Gastrocnemius medialis (tissue), 4 donors: ENCODE results near the gene LCN2. TPM values are rescaled to one million over a fixed set of nuclear protein-coding genes. Genes with fewer than 3 reads are reported as not detected.

Experiments used
- ATAC-seq, 2 donors: fragments of 150-250 bp; one replicate each; pipeline ENCODE4 v1.9.1; 2016
- DNase-seq, 2 donors: peaks; one replicate each; pipeline ENCODE4 v3.0.0-alpha.2; 2019
- H3K27ac ChIP-seq, 4 donors: fragments of 200-600 bp; sonication (generic); 1 replicate in 1 of 4; 2 replicates in 3 of 4; pipeline ENCODE4 v1.5.1; 2016 to 2018; ENCODE audit warnings: mild to moderate bottlenecking in 2 of 4, moderate library complexity in 1 of 4
- H3K27me3 ChIP-seq, 3 donors: fragments of 200-600 bp; sonication (generic) in 2 of 3; 1 replicate in 1 of 3; 2 replicates in 2 of 3; pipeline versions ENCODE4 v1.5.1 to v1.6.0; 2016 to 2019; ENCODE audit warnings: mild to moderate bottlenecking in 1 of 3, moderate library complexity in 1 of 3
- H3K36me3 ChIP-seq, 2 donors: fragments of 200-600 bp; sonication (generic) in 1 of 2; one replicate each; pipeline ENCODE4 v1.5.1; 2017 to 2018
- H3K4me1 ChIP-seq, 2 donors: fragments of 200-600 bp; sonication (generic) in 1 of 2; one replicate each; pipeline ENCODE4 v1.5.1; 2016 to 2017; ENCODE audit warnings: mild to moderate bottlenecking in 2 of 2
- H3K4me3 ChIP-seq, 4 donors: fragments of 200-600 bp; sonication (generic) in 3 of 4; 1 replicate in 1 of 4; 2 replicates in 3 of 4; pipeline ENCODE4 v1.5.1; 2016 to 2019; ENCODE audit warnings: mild to moderate bottlenecking in 2 of 4
- H3K9me3 ChIP-seq, 3 donors: fragments of 200-600 bp; sonication (generic) in 2 of 3; 1 replicate in 1 of 3; 2 replicates in 2 of 3; pipeline ENCODE4 v1.5.1; 2016 to 2019
- CTCF ChIP-seq, 5 experiments: fragments of 450-650 bp in 3 of 5; fragments of 200-600 bp in 2 of 5; sonication (generic) in 2 of 5; IDR thresholded peaks in 4 of 5; conservative IDR thresholded peaks in 1 of 5; 1 replicate in 4 of 5; 2 replicates in 1 of 5; pipeline ENCODE4 v1.5.1; 2016 to 2019; ENCODE audit warnings: antibody characterized with exemption in 5 of 5, mild to moderate bottlenecking in 3 of 5, moderate library complexity in 3 of 5
- POLR2A ChIP-seq, 2 donors: fragments of 450-650 bp; IDR thresholded peaks; one replicate each; pipeline ENCODE4 v1.6.1; 2017; ENCODE audit warnings: antibody characterized with exemption in 2 of 2, mild to moderate bottlenecking in 2 of 2, moderate library complexity in 2 of 2
- in situ Hi-C, 4 donors: fragments of 200-750 bp; cut with MboI; loops; one replicate each; pipeline versions ENCODE4 v1.15.0 to v1.8.0; 2017; ENCODE audit warnings: low sequenced_read_pairs in 4 of 4
- intact Hi-C: fragments of 100-400 bp; cut with DNase I; formaldehyde crosslinking; loops from one replicate; pipeline ENCODE4 v1.15.1; 2023; ENCODE audit warnings: low total_unique reads
- total RNA-seq, 4 donors: library from RNA; depleted of rRNA; stranded (reverse); fragments of >200 nt; gene quantifications; one replicate each; pipeline versions ENCODE4 v1.1.0 to v1.2.3, GENCODE V29; 2016

LCN2 gene
- total RNA-seq, 4 donors from 2014 or later, result 1.00 TPM; not detected in 3

- ATAC-seq (peak; percentile 10 to 12), DNase-seq (peak; percentile 74 to 94)
- intact Hi-C loops (loop anchor here (5.0 kb wide), 1 partner anchor 147 kb away; no protein-coding TSS in a partner anchor), in situ Hi-C loops (loop anchor here in 3 of 4 donors (10.0 to 25.0 kb wide), 2 partner anchors 142 to 149 kb away; no protein-coding TSS in a partner anchor)
- TF ChIP-seq POLR2A (IDR thresholded peaks at IDR 0.05) (no peak), CTCF (IDR thresholded peaks at IDR 0.05 in 4 of 5, conservative IDR thresholded peaks at IDR 0.05 in 1 of 5) (peak in 1 of 5 experiments; percentile 27)
- peak overlapping the region in 3 of 4 donors; percentile 25 to 38 (median 30) for H3K4me3 ChIP-seq
- H3K27me3 ChIP-seq, result no peaks in the 10 kb centered on the region
- peak overlapping the region; percentile 91 to 99 (median 98) for H3K27ac ChIP-seq
- no peaks in the 10 kb centered on the region for H3K9me3 ChIP-seq
- H3K36me3 ChIP-seq, result peaks cover 0 to 40% of the 10 kb centered on the region in 2 donors
- peaks cover 87 to 95% of the 10 kb centered on the region in 2 donors for H3K4me1 ChIP-seq
Measured at GRCh38 chr9:128104171-128104618, 45.1 kb upstream of the LCN2 start.

DNA sequence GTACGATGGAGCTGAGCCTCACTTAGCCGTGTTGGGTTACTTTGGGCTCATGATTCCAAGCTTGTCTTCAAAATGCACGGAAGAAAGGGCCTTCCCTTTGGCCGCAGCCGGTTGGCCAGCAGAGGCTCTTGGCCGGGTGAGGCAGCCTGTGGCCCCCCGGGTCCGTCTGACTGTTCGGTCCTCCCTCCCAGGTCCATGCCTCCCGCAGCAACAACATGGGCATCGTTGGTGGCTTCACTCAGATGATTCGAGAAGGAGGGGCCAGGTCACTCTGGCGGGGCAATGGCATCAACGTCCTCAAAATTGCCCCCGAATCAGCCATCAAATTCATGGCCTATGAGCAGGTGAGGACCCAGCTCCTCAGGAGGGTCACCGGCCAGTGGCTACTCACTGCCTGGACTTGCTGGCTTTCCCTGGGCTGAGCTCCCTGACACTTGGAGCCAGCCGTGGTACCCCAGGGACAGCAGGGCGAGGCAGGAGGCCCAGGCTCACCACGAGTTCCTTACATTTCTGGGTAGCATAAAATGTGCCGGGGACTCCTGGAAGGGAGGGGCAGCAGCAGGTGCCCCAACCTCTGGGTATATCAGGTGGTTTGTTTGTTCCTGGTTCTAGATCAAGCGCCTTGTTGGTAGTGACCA, 43.6 kb upstream of the LCN2 start:
- H3K36me3 ChIP-seq, result peaks cover 0 to 40% of the 10 kb centered on the region in 2 donors
- H3K9me3 ChIP-seq, result no peaks in the 10 kb centered on the region
- ATAC-seq (no peak), DNase-seq (peak in 1 of 2 donors; percentile 25)
- in situ Hi-C loops, result loop anchor here in 3 of 4 donors (10.0 to 25.0 kb wide), 2 partner anchors 143 to 151 kb away; no protein-coding TSS in a partner anchor
- intact Hi-C loops, result no loop called here
- no peak for TF ChIP-seq CTCF (IDR thresholded peaks at IDR 0.05 in 4 of 5, conservative IDR thresholded peaks at IDR 0.05 in 1 of 5)
- TF ChIP-seq POLR2A (IDR thresholded peaks at IDR 0.05), result no peak
- H3K4me1 ChIP-seq, result peaks cover 90 to 92% of the 10 kb centered on the region in 2 donors
- H3K4me3 ChIP-seq, result no peak overlapping the region
- peak overlapping the region; percentile 91 to 99 (median 98) for H3K27ac ChIP-seq
- H3K27me3 ChIP-seq, result no peaks in the 10 kb centered on the region

- H3K27ac ChIP-seq, result peak overlapping the region; percentile 91 to 99 (median 98)
- peaks cover 0 to 40% of the 10 kb centered on the region in 2 donors for H3K36me3 ChIP-seq
- intact Hi-C loops, result no loop called here
- DNase-seq (peak in 1 of 2 donors; percentile 63), ATAC-seq (no peak)
- H3K4me1 ChIP-seq, result peaks cover 83 to 92% of the 10 kb centered on the region in 2 donors
- no peak overlapping the region for H3K4me3 ChIP-seq
- in situ Hi-C loops, result loop anchor here in 3 of 4 donors (10.0 to 25.0 kb wide), 2 partner anchors 144 to 152 kb away; no protein-coding TSS in a partner anchor
- TF ChIP-seq CTCF (IDR thresholded peaks at IDR 0.05 in 4 of 5, conservative IDR thresholded peaks at IDR 0.05 in 1 of 5), result no peak
- TF ChIP-seq POLR2A (IDR thresholded peaks at IDR 0.05), result no peak
- no peaks in the 10 kb centered on the region for H3K9me3 ChIP-seq
- no peaks in the 10 kb centered on the region for H3K27me3 ChIP-seq
Measured at GRCh38 chr9:128106181-128106939, 42.9 kb upstream of the LCN2 start.

DNA sequence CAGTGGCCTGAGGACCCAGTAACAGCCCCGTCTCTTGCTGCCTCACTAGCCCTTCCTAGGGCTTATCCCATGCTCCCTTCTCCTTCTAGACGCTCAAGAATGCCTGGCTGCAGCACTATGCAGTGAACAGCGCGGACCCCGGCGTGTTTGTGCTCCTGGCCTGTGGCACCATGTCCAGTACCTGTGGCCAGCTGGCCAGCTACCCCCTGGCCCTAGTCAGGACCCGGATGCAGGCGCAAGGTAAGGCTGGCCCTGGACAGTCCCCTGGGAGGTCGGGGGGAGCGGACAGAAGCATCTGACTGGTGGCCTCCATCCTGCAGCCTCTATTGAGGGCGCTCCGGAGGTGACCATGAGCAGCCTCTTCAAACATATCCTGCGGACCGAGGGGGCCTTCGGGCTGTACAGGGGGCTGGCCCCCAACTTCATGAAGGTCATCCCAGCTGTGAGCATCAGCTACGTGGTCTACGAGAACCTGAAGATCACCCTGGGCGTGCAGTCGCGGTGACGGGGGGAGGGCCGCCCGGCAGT, 42.2 kb upstream of the LCN2 start:
- Histone ChIP-seq H3K36me3 (peaks cover 0 to 34% of the 10 kb centered on the region in 2 donors), H3K27me3 (no peaks in the 10 kb centered on the region), H3K27ac (peak overlapping the region; percentile 91 to 99 (median 98)), H3K4me3 (no peak overlapping the region), H3K4me1 (peaks cover 79 to 92% of the 10 kb centered on the region in 2 donors), H3K9me3 (no peaks in the 10 kb centered on the region)
- ATAC-seq, result no peak
- intact Hi-C loops (no loop called here), in situ Hi-C loops (loop anchor here in 3 of 4 donors (10.0 to 25.0 kb wide), 2 partner anchors 145 to 152 kb away; no protein-coding TSS in a partner anchor)
- TF ChIP-seq POLR2A (IDR thresholded peaks at IDR 0.05) (no peak), CTCF (IDR thresholded peaks at IDR 0.05 in 4 of 5, conservative IDR thresholded peaks at IDR 0.05 in 1 of 5) (no peak)
- DNase-seq, result no peak
